ENCODE measurements around the gene STK24. TPM values are rescaled to one million over a fixed set of nuclear protein-coding genes. Genes with fewer than 3 reads are reported as not detected.

STK24 gene
- total RNA-seq, 2 donors from 2014 or later = 115 to 125 TPM

DNA sequence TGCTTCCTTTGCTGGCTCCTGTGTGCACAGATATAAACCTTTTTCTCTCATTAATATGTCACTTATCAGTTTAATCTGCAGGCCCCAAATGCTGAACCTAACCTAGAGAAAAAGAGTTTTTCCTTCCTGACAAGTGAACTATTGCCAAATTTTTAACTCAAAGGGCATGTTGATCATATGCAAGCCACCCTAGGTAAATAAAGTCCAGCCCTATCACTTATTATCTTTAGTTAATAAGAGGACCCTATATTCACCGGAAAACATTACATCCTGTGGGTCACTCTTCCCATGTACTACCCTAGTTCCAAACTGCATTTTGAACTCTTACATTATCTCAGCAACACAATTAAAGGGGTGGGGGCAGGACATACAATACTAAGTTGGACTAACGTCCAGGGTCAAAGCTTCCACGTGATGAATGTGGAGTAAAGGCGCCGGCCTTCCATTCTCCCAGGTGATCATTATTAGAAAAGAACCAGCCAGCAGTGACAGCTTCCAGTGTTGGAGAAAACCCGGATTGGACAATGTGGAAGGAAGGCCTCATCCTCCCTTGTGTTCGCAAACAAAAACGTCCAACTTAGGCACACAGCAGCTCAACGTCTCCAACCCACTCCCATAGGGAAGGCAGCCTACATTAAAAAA lies 86.6 kb downstream of the STK24 start:
- peaks cover 1% of the 10 kb centered on the region for H3K36me3 Mint-ChIP-seq (ENCODE audit: low read depth)
- H3K27me3 Mint-ChIP-seq (ENCODE audit: insufficient read depth) = no peaks in the 10 kb centered on the region
- H3K36me3 ChIP-seq (ENCODE audit: control insufficient read depth, insufficient read depth, low read length) = peaks cover 7% of the 10 kb centered on the region
- H3K4me1 Mint-ChIP-seq = peaks cover 32% of the 10 kb centered on the region
- H3K9me3 Mint-ChIP-seq = no peaks in the 10 kb centered on the region
- DNase-seq = peak; percentile 17
- H3K9ac ChIP-seq (ENCODE audit: extremely low read depth, low read length, poor library complexity, severe bottlenecking) = no peak overlapping the region
- no peaks in the 10 kb centered on the region for H3K9me3 ChIP-seq (ENCODE audit: control insufficient read depth, low read length)
- 86 to 93% methylated on average over 5 to 9 of the region's 9 CpGs for WGBS, 2 experiments (ENCODE audit: insufficient coverage in 1 of 2, insufficient read length in 1 of 2)
- no peak overlapping the region for H3K27ac ChIP-seq (ENCODE audit: low read depth, low read length)
- no peak overlapping the region for H3K27ac Mint-ChIP-seq
- H3K4me3 Mint-ChIP-seq = no peak overlapping the region
- no peaks in the 10 kb centered on the region for H3K4me1 ChIP-seq (ENCODE audit: control insufficient read depth, insufficient read depth, low read length)
- no peaks in the 10 kb centered on the region for H3K27me3 ChIP-seq (ENCODE audit: control insufficient read depth, insufficient read depth, low read length, poor library complexity, severe bottlenecking)
- H3K4me3 ChIP-seq (ENCODE audit: low read length) = no peak overlapping the region
- TF ChIP-seq CTCF (conservative IDR thresholded peaks at IDR 0.05) = no peak

- no peaks in the 10 kb centered on the region for H3K27me3 ChIP-seq (ENCODE audit: control insufficient read depth, insufficient read depth, low read length, poor library complexity, severe bottlenecking)
- peak overlapping the region; percentile 45 for H3K27ac Mint-ChIP-seq
- H3K4me3 ChIP-seq (ENCODE audit: low read length) = no peak overlapping the region
- no peak for TF ChIP-seq CTCF (conservative IDR thresholded peaks at IDR 0.05)
- peak overlapping the region; percentile 19 for H3K27ac ChIP-seq (ENCODE audit: low read depth, low read length)
- WGBS, 2 experiments (ENCODE audit: insufficient coverage in 1 of 2, insufficient read length in 1 of 2) = 93 to 94% methylated on average over 6 to 8 of the region's 8 CpGs
- peaks cover 39% of the 10 kb centered on the region for H3K4me1 Mint-ChIP-seq
- no peaks in the 10 kb centered on the region for H3K27me3 Mint-ChIP-seq (ENCODE audit: insufficient read depth)
- no peaks in the 10 kb centered on the region for H3K9me3 Mint-ChIP-seq
- H3K36me3 Mint-ChIP-seq (ENCODE audit: low read depth) = peaks cover 1% of the 10 kb centered on the region
- DNase-seq = peak; percentile 44
- no peaks in the 10 kb centered on the region for H3K4me1 ChIP-seq (ENCODE audit: control insufficient read depth, insufficient read depth, low read length)
- no peak overlapping the region for H3K4me3 Mint-ChIP-seq
- no peak overlapping the region for H3K9ac ChIP-seq (ENCODE audit: extremely low read depth, low read length, poor library complexity, severe bottlenecking)
- H3K9me3 ChIP-seq (ENCODE audit: control insufficient read depth, low read length) = no peaks in the 10 kb centered on the region
- peaks cover 4% of the 10 kb centered on the region for H3K36me3 ChIP-seq (ENCODE audit: control insufficient read depth, insufficient read depth, low read length)
These were observed 87.3 kb downstream of the STK24 start for GRCh38 chr13:98489446-98490194.

DNA sequence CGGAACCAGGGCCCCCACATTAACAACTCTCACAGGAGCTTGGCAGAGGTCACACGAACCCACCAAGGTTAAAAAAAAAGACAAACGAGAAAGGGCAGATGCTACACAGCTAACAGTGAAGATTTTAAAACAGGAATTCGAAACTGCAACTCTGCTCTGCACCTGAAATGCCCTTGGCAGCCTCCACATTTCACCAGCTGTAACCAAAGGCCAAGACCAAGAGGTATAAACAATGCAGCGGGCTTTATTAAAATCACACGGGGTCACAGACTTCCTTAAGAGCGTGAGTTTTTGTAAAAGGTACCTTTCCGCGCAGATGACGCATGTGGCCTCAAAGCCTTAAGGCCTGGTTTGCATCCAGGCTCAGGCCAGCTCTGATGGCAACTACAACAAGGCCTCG lies 88.2 kb downstream of the STK24 start:
- WGBS, 2 experiments (ENCODE audit: insufficient coverage in 1 of 2, insufficient read length in 1 of 2) = 92 to 98% methylated on average over 9 to 11 of the region's 11 CpGs
- Mint-ChIP-seq H3K27me3 (ENCODE audit: insufficient read depth) (no peaks in the 10 kb centered on the region), H3K4me3 (no peak overlapping the region), H3K4me1 (peaks cover 46% of the 10 kb centered on the region), H3K9me3 (no peaks in the 10 kb centered on the region), H3K27ac (peak overlapping the region; percentile 45), H3K36me3 (ENCODE audit: low read depth) (no peaks in the 10 kb centered on the region)
- Histone ChIP-seq H3K27ac (ENCODE audit: low read depth, low read length) (no peak overlapping the region), H3K4me3 (ENCODE audit: low read length) (no peak overlapping the region), H3K9me3 (ENCODE audit: control insufficient read depth, low read length) (no peaks in the 10 kb centered on the region), H3K27me3 (ENCODE audit: control insufficient read depth, insufficient read depth, low read length, poor library complexity, severe bottlenecking) (no peaks in the 10 kb centered on the region), H3K9ac (ENCODE audit: extremely low read depth, low read length, poor library complexity, severe bottlenecking) (no peak overlapping the region), H3K36me3 (ENCODE audit: control insufficient read depth, insufficient read depth, low read length) (peaks cover 4% of the 10 kb centered on the region), H3K4me1 (ENCODE audit: control insufficient read depth, insufficient read depth, low read length) (peaks cover 6% of the 10 kb centered on the region)
- no peak for TF ChIP-seq CTCF (conservative IDR thresholded peaks at IDR 0.05)
- DNase-seq = no peak

Data from endodermal cell (in vitro differentiated cells).